GM18519 (cell line): ENCODE results near the gene WDR5B.

ENCODE experiments used
- ATAC-seq: cut with Tn5 transposase; IDR thresholded peaks from one replicate; pipeline ENCODE4 v1.9.1; 2021; ENCODE audit warnings: mild to moderate bottlenecking, moderate library complexity; ENCODE audit not compliant: unreplicated experiment, low FRiP score

Gene WDR5B

DNA sequence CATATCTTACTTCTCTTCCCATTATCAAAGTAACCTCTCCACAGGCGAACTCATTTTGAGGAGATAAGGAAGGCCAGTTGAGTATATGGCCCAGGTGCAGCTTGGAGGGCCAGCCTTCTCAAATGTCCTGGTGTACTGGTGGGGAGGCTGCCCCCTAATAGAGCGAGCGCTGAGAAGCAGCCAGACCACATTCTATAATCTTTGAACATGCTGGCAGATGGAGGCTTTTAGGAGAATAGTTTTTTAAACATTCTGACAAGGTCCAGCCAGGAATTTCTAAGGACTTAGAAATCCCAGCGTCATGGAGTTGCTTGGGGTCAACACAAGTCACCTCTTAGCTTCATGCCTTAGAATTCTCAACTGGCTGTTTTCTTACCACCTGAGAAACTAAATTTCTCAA lies 5.8 kb downstream of the WDR5B start:
- no peak for ATAC-seq

DNA sequence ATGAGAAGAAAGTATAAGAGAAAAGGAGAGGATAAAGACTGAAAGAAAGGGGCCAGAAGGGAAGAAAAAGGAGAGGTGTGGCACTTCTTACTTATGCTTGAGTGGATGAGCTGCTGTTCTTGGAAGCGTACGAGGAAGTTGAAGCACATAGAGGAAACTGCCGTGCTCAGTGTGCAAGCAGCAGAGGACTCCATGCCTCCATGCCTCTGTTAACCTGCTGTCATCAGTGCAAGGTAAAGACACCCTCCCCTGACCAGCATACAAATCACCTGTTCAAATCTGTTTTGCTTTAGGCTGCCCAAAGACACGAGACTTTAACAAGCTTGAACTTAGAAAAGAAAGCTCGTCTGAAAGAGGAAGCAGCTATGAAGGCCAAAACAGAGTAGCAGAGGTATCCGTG lies 6.4 kb downstream of the WDR5B start:
- no peak for ATAC-seq

DNA sequence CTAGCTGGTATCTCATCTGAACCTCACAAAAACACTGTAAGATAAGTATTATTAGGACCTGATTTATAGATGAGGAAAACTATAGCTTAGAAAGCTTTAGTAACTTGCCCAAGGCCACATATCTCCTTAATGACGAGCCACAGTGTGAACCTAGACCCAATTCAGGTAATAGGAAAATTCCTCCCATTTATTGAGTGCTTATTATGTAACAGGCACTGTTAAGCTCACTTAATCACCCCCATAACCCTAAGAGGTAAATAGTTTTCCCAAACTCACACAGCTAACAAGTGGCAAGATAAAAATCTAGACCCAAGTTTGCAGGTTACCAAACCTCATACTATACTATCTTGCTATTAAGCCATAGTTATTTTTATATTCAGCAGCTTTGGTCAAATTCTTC lies 7.9 kb downstream of the WDR5B start:
- ATAC-seq = no peak

DNA sequence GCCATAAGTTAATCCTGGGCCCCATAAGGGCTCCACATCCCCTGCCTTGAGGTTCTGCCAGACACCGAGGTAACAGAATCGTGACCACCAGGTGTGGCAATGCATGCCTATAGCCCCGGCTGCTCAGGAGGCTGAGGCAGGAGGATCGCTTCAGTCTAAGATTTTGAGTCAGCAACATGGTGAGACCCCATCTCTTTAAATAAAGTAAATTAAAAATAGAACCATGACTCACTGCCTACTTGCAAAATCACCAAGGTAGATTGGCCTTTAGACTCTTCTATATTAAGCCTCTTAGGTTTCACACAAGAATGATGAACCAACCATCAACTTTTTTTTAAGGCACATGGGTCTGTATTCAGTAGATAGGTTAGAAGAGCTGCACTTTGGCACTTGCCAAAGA lies 9.7 kb downstream of the WDR5B start:
- ATAC-seq = no peak

DNA sequence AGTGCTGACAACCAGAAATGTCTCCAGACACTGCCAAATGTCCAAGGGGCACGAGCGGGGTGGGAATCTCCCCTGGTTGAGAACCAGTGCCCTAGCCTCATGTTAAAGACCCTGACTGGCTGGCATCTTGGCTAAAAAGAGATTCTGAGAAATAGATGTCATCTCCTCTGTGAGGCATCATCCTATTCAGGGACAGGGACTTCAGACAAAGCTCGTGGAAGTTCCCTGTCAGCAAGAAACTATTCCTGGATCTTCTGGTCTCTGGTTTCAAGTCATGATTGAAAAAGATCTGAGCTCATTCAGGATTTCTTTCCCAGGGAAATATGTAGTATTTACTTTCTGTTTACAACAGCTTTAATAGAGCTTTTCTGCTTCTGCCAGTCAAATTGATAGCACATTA lies 10.8 kb downstream of the WDR5B start:
- no peak for ATAC-seq

DNA sequence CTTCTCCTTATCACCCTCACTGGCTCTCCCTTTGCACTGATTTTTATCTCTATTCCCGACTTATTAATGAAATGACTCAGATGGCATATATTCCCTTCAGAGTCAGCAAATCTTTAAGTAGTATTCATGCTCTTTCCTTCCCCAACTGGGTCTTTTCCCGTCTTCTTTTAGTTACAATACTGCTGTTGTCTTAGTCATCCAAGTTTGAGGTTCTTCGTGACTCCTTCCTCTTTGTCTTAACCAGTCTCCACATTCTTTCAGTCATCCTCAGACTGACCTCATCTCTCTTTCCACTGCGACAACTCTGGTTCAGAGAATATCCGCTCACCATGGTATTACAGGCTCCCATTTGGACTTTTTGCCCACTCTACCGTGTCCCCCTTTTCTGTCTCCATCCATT lies 12.4 kb downstream of the WDR5B start:
- no peak for ATAC-seq

DNA sequence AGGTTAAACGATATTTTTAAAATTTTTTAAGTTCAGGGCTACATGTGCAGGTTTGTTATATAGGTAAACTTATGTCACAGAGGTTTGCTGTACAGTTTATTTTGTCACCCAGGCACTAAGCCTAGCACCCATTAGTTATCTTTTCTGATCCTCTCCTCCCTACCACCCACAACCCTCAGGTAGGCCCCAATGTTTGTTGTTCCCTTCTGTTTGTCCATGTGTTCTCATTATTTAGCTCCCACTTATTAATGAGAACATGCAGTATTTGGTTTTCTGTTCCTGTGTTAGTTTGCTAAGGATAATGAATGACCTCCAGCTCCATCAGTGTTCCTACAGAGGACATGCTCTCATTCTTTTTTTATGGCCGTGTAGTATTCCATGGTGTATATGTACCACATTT lies 16.9 kb downstream of the WDR5B start:
- no peak for ATAC-seq

DNA sequence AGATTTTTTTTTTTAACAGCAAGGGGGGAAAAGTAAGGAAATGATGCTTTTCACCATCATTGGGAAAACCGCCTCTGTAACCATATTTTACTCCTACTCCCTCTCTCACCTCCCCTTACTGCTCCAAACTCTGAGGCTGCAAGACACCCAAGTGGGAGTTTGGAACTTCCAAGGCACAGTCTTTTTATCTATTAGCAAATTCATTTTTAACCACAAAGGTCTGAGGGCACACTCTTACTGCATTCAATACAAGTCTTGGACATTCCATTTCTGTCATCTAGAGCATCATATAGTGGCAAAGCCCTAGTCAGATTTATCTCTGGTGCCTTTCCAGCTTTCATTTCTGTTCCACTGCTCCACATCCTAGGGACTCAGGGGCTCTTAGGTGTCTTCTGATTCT lies 18.7 kb downstream of the WDR5B start:
- ATAC-seq = no peak

DNA sequence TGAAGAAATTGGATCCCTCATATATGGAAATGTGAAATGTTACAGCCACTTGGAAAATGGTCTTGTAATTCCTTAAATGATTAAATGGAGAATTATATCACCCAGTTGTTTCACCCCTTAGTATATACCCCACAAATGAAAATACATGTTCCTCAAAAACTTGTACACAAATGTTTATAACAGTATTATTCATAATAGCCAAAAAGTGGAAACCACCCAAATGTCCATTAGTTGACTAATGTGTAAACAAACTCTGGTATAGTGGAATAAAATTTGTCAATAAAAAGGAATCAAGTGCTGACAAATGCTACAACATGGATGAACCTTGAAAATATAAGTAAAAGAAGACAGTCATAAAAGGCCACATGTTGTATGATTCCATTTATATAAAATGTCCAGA lies 19.4 kb downstream of the WDR5B start:
- no peak for ATAC-seq

DNA sequence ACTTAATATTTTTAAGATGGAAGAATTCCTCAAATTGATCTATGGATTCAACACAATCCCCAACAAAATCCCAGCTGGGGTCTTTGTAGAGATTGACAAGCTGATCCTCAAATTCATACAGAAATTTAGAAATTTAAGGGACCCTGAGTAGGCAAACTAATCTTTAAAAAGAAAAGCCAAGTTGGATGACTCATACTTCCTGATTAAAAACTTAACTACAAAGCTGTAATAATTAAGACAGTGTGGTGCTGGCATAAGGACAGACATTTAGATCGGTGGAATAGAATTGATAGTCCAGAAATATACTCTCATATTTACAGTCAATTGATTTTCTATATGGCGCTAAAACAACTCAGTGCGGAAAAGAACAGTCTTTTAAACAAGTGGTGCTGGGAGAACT lies 20.3 kb downstream of the WDR5B start:
- ATAC-seq = no peak

DNA sequence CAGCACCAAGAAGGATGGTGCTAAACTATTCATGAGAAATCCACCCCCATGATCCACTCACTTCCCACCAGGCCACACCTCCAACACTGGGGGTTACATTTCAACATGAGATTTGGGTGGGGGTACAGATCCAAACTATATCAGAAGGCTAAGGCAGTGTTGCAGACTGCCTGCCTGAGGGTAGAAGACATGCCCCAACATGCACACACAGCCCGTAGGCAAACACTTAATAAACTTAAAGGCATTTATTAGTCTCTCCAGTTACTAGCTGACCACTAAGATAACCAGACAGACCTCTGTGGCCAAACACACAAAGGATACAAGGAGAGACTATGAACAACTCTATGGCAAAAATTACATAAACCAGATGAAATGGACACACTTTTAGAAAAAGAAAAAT lies 21.7 kb downstream of the WDR5B start:
- ATAC-seq = no peak

DNA sequence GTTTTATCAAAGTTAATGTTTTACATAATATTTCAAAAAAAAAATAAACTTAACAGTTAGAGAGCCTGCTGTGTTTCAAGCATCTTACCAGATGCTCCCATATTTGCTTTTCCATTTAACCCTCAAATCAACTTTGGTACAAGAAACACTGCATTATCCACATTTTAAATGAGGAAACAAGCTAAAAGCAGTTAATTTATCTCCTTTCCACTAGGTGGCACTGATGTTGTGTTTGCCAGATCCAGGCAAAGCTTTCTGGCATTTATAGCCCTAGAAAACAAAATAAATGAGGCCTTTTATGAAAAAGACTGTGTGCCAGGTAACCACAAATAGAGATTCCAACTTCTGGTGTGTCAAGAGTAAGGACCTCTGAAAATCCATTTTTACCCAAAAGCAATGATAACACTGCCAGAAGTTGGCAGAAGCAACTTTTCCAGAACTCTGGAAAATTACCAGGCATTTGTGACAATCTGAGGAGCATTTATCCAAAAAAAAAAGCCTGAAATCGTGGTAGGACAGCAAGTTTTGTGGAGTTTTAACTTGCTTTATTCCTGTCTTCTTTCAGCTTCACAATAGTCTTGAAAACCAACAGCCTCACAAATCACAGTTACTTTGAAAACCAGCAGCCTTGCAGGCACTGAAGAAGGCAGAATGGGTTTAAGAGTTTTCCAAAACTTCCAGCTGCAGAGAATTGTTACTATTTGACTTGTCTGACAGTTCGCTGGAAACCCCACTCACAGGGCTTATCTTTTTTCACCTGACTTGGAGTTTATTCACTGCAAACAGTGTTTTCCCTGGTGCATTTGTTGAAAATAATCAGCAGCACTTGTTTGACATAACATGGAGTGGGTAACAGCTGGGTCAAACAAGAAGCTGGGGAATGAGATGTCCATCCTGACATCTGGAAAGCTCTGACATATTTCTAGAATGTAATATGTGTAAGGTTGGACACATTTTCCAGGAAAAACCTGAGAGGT lies 22.7 kb downstream of the WDR5B start:
- ATAC-seq = no peak

DNA sequence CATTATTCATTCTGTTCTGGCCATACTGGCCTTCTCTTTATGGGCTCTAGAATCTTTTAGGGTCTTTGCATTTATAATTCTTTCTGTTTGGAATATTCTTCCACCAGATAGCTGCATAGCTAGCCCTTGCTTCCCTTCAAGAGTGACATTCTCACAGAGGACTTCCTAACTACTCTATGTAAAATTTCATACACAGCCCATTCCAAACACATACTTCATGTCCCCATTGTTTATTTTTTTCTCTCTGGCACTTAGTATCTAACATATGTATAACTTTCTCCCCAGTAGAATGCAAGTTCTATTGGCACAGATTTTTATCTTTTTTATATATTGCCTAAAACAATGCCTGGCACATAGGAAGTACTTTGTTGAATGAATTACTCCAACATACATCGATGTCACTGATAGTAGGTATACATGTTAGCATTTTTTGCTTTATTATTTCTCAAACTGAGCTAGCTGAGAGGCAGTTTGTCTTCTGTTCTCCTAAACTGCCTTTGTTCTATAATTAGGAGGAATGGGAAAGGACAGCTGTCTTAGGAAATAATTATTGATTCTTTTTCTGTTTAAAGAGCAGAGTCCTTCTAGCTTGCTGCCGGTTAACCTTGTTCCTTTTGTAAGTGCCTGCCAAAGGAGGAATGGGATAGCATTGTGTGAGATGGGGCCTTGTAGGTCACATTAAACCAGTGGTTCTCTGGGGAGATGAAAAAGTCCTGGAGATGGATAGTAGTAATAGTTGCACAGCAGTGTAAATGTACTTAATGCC lies 24.0 kb downstream of the WDR5B start:
- ATAC-seq = no peak

DNA sequence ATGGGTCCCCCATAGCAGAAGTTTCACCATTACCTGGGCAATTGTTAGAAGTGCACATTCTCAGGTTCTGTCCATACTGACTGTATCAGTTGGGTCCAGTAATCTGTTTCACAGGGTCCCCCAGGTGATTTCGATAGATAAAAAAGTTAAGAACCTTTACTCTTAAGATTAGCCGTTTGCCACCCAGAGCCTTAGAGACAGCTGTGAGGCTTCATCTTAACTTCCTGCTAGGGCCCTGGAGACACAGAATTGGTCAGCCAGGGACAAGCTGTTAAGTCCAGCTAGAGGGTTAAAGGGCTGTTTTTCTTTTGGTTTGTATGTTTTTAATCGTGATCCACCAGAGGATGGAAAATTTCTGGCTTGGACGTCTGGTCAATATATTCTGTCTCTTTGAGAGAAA lies 25.2 kb downstream of the WDR5B start:
- no peak for ATAC-seq

DNA sequence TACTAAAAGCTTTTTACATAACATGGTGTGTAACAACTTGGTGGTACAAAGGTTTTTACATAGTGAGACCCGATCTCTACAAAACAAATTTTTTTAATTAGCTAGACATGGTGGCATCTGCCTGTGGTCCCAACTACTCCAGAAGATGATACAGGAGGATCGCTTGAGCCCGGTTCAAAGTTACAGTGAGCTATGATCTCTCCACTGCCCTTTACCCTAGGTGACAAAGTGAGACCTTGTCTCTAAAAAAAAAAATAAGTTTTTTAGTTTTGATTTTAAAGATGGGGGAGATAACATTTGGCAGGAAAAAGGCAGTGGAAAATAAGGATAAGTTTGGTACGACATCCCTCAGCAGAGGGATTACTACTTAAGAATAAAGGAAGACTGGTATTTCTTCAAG lies 26.0 kb downstream of the WDR5B start:
- ATAC-seq = no peak

DNA sequence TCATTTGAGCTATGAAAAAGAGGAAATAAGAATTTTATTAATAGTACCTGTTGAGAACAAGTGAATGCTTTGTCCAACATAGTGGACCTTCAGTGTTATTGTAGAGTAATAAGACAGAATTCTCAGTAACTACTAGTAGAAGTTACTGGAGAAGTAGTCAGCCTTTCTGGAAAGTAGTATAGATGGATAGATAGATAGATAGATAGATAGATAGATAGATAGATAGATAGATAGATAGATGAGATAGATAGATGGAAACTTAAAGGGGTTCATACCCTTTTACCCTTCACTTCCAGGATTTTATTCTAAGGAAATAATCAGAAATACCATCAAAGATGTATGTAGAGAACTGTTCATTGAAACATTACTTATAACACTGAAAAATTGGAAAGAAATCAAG lies 26.7 kb downstream of the WDR5B start:
- no peak for ATAC-seq

DNA sequence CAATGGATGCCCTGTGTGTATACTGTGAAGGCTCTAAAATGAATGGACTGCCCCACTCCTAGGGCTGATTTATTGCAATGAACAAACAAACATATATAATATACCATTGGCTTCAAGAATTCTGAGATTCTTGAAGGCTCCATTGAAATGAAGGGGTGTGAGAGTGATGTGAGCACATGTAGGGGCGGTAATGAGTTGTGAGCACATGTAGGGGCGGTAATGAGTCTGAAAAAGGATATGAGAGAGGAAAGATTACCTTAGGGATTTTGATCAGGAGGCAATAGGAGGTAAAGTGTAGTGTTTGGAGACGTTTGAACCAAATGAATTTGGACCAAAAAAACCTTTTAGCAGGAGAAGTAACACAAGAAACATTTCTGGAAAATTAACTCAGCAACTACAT lies 28.2 kb downstream of the WDR5B start:
- ATAC-seq = no peak

DNA sequence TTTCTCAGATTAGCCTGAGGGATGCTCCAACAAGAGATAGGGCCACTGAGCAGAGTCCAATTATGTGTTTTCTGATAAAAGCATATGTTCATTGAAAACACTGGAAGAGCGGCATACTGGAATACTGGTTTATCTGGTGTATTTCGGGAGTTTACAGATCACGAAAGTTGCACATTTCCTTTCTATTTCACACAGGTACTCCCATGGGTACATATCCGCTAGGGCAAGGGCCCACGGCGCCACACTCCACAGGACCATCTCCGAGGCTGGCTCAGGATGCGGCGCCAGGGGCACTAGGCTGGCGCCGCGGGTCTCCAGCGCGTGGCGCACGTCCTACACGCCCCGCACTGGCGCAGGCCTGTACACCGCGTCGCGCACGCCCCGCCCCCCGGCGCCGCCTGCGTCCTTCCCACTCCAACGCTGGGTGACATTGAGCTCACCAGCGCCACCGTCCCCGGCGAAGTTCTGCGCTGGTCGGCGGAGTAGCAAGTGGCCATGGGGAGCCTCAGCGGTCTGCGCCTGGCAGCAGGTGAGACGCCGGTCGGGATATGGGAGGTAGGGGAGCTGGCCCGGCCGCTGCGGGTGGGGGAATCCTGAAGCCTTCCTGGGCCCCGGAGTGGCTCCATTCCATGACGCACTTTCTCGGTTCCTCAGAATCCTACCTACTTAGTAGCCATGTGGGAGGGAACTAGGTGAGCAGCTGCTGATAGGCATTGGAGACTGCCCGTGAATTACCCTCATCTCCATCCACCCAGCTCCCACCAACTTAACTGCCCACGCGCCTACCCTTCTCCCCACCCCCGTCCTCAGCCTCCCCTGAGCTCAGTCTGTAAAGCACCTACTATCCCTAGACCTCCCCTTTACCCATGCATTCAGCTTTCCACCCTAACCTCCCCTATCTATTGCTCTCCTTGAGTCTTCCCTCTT lies 31.8 kb downstream of the WDR5B start, which contains the start of gene FAM162A:
Gene FAM162A, plus strand, starts transcription at position 412 of the 927 bp plus-strand sequence. Its CDS starts 84 bp downstream, at position 496.
- ATAC-seq = peak; percentile 80

DNA sequence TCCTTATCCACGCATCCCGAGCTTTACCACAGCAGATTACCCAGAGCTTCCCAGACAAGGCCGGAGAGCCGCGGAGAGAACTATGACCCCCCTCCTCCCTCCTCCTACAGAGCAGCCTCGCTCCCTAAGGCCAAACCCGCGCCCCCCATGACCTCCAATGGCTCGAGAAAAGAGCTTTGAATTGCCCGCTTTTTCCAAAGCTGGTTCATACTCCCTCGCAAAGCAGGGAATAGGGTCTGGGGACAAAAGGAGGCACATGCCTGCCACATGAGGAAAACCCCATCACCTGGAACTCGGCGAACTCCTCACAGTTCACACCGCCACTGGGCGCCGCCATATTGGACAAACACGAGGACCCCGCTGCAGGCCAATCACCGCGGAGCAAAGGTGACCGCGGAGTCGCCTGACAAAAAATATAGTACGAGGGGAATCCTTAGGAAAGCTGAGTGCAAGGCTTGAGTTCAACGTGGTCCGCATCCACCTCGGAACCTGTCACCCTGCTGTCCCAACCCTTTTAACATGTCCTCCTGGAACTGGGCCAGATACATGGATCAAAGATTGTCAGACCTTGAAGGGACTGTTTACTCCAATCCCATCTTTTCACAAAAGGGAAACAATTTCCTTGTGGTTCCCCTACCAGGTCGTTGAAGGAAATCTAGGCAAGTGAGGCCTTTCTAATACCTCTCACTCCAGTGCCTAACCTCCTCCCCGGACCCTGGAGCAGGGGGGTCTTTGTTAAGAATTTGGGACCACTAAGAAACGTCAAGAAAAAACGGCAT lies 32.8 kb downstream of the WDR5B start, which contains the start of gene MIX23:
Gene MIX23, minus strand, starts transcription at position 344 of the 779 bp plus-strand sequence. Its CDS starts 7 bp downstream, at position 337.
- ATAC-seq = no peak

DNA sequence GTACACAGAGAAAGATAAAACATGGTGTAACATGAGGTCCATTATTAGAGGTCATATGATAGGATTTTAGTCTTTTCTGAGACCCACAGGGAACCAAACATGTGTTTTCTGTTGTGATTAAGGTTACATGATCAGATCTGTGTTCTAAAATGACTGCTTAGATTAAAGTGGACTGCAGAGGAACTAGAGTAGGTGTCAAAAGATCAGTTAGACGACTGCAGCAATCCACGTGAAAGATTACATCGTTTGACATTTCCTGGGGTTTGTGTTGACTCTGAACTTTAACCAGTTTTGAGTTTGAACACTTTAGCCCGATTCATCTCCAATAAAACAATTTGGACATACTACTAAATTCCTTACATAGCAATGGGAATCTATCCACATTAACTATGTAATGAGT lies 37.9 kb downstream of the WDR5B start:
- ATAC-seq = no peak
